Activated CD8-positive, alpha-beta memory T cell treated with anti-CD3 and anti-CD28 coated beads, Interleukin-2, amount 50 U/mL, for 24 hours (primary cell): Measurements from ENCODE around the gene CEP350.

Experiments
- DNase-seq: peaks from one replicate; pipeline ENCODE4 v3.0.0-alpha.2; 2020; ENCODE audit errors: extremely low read depth

CEP350 gene

GRCh38 chr1:180157108-180157507 is 202.5 kb downstream of the CEP350 start:
- DNase-seq = no peak

DNA sequence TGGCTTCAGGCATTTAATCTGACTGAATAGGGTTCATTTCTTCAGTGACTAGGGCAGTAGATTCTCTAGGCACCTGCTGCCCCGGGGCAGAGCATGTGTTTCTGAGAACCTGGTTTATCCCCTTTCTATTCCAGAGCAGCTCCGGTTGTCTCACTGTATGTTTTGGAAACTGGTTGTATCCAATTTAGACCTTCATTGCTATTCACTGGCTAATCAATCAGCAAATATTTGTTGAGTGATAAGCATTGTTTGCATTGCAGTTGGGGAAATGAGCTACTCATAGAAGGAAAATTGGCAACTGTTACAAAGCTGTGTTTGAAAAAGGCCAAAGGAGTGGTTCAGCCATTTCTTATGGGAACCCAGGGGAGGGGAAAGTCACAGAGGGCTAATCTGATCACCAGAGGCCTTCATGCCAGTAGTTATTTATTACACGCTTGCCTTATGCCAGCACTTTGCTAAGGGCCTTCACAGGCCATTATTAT is 203.0 kb downstream of the CEP350 start:
- DNase-seq = no peak

DNA sequence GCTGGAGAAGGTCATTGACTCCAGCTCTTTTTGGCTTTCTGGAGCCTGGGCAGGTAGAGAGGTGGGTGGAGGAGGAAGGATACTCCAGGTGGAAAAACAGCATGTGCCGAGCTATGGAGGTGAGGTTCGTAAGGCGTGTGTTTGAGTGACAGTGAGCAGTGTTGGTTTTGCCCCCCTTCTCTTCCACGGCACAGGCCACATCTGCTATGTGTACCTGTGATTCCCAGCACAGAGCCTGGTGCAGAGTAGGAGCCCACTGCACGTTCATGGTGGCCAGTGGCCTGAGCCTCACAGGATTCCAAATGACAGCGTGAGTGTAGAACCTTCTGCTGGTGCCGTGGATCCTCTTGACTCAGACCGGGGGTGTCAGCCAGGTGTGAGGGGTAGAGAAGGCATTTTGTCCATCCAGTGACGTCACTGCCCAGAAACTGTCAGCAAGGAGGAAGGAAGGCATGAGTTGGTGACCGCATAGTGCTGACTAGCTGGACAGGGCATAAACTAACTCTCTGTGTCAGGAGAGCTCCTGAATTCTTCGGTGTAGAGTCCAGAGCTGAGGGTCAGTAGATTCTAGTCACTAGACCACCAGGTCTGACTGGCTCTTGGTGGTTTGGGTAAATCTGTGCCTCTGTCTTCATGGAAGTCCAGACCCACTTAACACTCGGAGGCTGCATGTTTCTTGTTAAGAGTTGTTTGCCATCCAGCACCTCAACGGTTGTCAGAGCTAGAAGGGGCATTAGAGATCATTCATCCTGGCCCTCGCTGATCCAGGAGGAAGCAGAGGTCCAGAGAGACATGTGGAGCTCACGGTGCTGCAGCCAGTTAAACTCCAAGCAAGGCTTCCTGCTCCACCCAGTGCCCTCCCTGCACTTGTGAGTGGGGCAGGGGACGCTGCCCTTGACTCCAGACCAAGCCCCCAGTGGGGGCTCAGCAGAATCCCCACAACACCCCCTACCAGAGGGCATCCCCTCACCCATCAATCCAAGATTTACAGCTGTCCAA is 203.8 kb downstream of the CEP350 start:
- no peak for DNase-seq

- no peak for DNase-seq
Measured at GRCh38 chr1:180160357-180160756, 205.7 kb downstream of the CEP350 start.

DNA sequence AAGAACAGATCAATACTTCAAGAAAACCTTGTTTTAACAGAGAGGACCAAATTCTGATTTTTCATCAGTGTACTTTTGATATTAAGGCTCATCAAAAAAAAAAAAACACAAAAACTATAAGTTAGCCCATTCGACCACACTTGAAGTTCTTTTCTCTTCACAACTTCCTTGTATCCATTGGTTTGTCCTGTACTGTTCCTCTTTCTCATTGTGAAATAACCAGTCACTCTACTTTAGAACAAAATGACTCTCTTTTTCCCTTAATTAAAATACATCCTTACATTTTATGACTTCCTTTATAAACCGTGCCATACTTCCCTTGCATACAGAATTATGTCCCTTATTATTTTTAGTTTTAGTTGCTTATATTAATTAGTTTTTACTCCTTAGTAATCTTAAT is 208.4 kb downstream of the CEP350 start:
- DNase-seq = no peak
